Effector memory CD8-positive, alpha-beta T cell (primary cell): ENCODE data around the gene EED.
"Not testable (repeated sequence)": the region's sequence is repeated elsewhere in the genome, so short reads cannot be mapped to it uniquely, and the experiment has no call there.

Experiments used
- ATAC-seq: fragments of 150-1000 bp; cut with Tn5 transposase; replicated peaks from 2 replicates; pipeline ENCODE4 v1.10.0; 2021; ENCODE audit warnings: mild to moderate bottlenecking, moderate library complexity
- DNase-seq, 3 experiments: peaks; one replicate each; pipeline ENCODE4 v3.0.0; 2021
- H3K27ac Mint-ChIP-seq, 2 donors: one replicate each; pipeline ENCODE4 v1.8.0; 2022; ENCODE audit warnings: mild to moderate bottlenecking in 2 of 2, mixed read lengths in 2 of 2, moderate library complexity in 2 of 2
- H3K27me3 Mint-ChIP-seq, 2 donors: one replicate each; pipeline ENCODE4 v1.8.0; 2022; ENCODE audit warnings: mixed read lengths in 2 of 2
- H3K36me3 Mint-ChIP-seq: one replicate; pipeline ENCODE4 v1.8.0; 2022; ENCODE audit warnings: mild to moderate bottlenecking, moderate library complexity, mixed read lengths; ENCODE audit not compliant: insufficient read depth
- H3K4me1 Mint-ChIP-seq, 2 donors: one replicate each; pipeline ENCODE4 v1.8.0; 2022; ENCODE audit warnings: low read depth in 2 of 2, mixed read lengths in 2 of 2
- H3K4me3 Mint-ChIP-seq, 2 donors: one replicate each; pipeline ENCODE4 v1.8.0; 2022; ENCODE audit warnings: mild to moderate bottlenecking in 2 of 2, mixed read lengths in 2 of 2, moderate library complexity in 2 of 2
- H3K9me3 Mint-ChIP-seq, 2 donors: one replicate each; pipeline ENCODE4 v1.8.0; 2022; ENCODE audit warnings: mixed read lengths in 2 of 2

The EED gene

DNA sequence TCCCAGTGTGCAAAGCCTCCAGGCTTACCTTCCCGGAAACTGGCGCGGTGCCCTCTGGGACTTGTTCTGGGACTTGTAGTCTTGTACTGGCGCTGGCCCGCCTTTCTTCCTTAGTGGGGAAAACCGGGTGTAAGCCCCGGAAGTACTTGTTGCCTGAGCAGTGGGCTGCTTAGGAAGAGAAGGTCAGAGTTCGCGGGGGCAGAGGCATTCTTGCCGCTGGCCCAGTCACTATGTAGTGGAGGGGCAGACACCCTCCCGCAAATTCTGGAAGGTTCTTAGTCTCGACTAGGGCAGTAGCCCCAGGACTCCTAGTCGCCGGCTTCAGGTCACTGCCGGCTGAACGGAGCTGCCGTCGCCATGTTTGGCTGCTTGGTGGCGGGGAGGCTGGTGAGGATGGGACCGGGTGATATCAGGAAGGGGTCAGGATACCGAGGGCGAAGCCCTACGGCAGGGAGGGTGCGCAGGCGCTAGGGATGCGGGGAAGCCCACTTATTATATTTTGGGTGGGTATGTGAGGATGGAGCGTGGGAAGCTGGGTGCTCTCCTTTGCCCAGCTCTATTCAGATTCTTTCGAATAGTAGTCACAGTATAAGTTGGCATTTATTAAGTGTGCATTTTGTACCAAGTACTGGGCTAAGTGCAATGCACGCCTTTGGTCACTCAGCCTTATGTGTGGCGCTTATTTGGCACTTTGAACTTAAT lies 57.7 kb downstream of the EED start, which contains the start of gene HIKESHI:
HIKESHI (plus strand) TSS at position 149 of the 702 bp plus-strand sequence; CDS start at position 358, 209 bp downstream.
- no peaks in the 10 kb centered on the region for H3K27me3 Mint-ChIP-seq
- peaks cover 10% of the 10 kb centered on the region for H3K36me3 Mint-ChIP-seq
- peaks cover 12 to 18% of the 10 kb centered on the region in 2 donors for H3K4me1 Mint-ChIP-seq
- peak within 1 kb of the TSS; percentile 99 to 100 for H3K27ac Mint-ChIP-seq
- peak; percentile 80 to 86 (median 82) for DNase-seq
- ATAC-seq = peak; percentile 99
- no peaks in the 10 kb centered on the region for H3K9me3 Mint-ChIP-seq
- H3K4me3 Mint-ChIP-seq = peak within 1 kb of the TSS; percentile 99 to 100

DNA sequence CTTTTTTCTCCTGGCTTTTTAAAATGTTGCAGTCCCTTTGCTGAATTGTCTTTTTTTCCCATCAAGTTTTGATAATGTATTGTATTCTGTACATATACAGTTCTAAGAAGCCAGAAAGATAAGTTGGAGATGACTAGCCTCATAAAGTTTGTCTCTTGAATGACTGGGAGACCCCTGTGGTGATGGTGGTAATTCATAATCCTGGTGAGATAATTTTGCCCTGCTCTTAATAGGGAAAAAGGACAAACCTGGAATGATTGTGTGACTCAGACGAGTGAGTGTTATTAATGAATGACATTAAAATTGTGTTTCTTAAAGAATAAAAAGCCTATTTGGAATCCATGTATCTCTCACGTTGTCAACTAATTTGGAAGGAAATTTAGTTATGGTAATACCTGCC lies 58.7 kb downstream of the EED start:
- no peak for ATAC-seq
- peaks cover 12 to 18% of the 10 kb centered on the region in 2 donors for H3K4me1 Mint-ChIP-seq
- peak overlapping the region; percentile 99 to 100 for H3K27ac Mint-ChIP-seq
- H3K9me3 Mint-ChIP-seq = no peaks in the 10 kb centered on the region
- DNase-seq = no peak
- peaks cover 10% of the 10 kb centered on the region for H3K36me3 Mint-ChIP-seq
- H3K4me3 Mint-ChIP-seq = peak overlapping the region; percentile 99 to 100
- no peaks in the 10 kb centered on the region for H3K27me3 Mint-ChIP-seq

DNA sequence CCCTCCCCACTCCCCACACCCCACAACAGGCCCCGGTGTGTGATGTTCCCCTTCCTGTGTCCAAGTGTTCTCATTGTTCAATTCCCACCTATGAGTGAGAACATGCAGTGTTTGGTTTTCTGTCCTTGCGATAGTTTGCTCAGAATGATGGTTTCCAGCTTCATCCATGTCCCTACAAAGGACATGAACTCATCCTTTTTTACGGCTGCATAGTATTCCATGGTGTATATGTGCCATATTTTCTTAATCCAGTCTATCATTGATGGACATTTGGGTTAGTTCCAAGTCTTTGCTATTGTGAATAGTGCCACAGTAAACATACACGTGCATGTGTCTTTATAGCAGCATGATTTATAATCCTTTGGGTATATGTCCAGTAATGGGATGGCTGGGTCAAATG lies 64.2 kb downstream of the EED start:
- DNase-seq, ATAC-seq, H3K9me3 Mint-ChIP-seq, H3K27me3 Mint-ChIP-seq, H3K36me3 Mint-ChIP-seq, H3K27ac Mint-ChIP-seq, H3K4me3 Mint-ChIP-seq: not testable (repeated sequence)
- H3K4me1 Mint-ChIP-seq = peaks cover 20 to 38% of the 10 kb centered on the region in 2 donors

DNA sequence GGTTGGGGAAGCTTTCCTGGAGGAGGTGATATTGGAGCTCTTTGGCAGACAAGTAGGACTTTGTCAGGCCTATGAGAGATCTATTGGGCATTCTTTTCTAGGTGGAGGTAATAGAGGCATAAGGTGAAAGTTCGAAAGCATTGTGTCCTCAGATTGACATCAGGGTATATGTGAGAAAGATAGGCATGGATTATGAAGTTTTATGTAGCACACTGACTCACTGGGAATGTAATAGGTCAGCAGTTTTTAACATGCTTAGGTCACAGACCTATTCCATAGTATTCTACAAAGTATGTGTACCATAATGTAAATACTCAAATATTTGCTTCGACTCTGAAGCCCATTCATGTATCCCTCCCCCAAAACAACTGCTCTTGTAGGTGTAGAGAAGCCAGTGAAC lies 69.2 kb downstream of the EED start:
- no peaks in the 10 kb centered on the region for H3K27me3 Mint-ChIP-seq
- peaks cover 22 to 42% of the 10 kb centered on the region in 2 donors for H3K4me1 Mint-ChIP-seq
- H3K9me3 Mint-ChIP-seq = no peaks in the 10 kb centered on the region
- H3K27ac Mint-ChIP-seq = peak overlapping the region in 1 of 2 donors; percentile 5
- ATAC-seq (no peak), DNase-seq (no peak)
- no peak overlapping the region for H3K4me3 Mint-ChIP-seq
- H3K36me3 Mint-ChIP-seq = peaks cover 28% of the 10 kb centered on the region

DNA sequence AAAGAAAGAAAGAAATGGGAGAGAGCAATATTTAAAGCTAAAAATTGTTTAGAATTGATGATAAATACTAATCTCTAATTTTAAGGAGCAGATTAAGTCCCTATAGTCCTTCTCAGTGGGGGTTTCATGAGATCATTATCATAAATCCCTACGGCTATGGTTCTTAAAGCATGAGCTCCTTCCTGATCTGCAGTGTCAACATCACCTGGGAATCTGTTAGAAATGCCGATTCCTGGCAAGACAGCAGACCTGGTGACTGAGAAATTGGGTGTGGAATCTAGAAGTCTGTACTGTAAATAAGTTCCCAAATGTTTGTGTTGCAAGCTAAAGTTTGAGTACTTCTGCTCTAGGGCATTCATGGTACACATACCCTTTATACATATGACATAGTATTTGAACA lies 70.1 kb downstream of the EED start:
- H3K9me3 Mint-ChIP-seq = no peaks in the 10 kb centered on the region
- H3K27ac Mint-ChIP-seq = no peak overlapping the region
- ATAC-seq (no peak), DNase-seq (no peak)
- peaks cover 37% of the 10 kb centered on the region for H3K36me3 Mint-ChIP-seq
- H3K4me1 Mint-ChIP-seq = peaks cover 19 to 33% of the 10 kb centered on the region in 2 donors
- no peaks in the 10 kb centered on the region for H3K27me3 Mint-ChIP-seq
- no peak overlapping the region for H3K4me3 Mint-ChIP-seq
